ENCODE measurements around the gene TCP11L1. TPM values are rescaled to one million over a fixed set of nuclear protein-coding genes. Genes with fewer than 3 reads are reported as not detected.

TCP11L1 gene
- total and polyA plus RNA-seq, 9 of the 15 experiments (the other 6 are each of a cell fraction or from before 2014, with no cell fraction given) = 1.6 to 15.3 (median 5.4) TPM

- H3K36me3 ChIP-seq (ENCODE audit: control insufficient read depth, insufficient read depth, low read length) = peaks cover 9% of the 10 kb centered on the region; the same call in 2 of the 3 replicates
- POLR2A ChIA-PET = interaction anchor here (0.9 kb wide), 1 partner anchor 10 kb away, joined by 3 read pairs; no protein-coding TSS in a partner anchor
- H3K4me1 ChIP-seq (replicated peaks in 1 of 2; ENCODE audit: control insufficient read depth in 2 of 2, insufficient read depth in 2 of 2, low read length in 2 of 2) = no peaks in the 10 kb centered on the region
- DNase-seq (ENCODE audit: extremely low read depth in 1 of 4, low spot score in 3 of 4) = no peak
- H3K4me2 ChIP-seq (ENCODE audit: insufficient read depth, low read length) = no peak overlapping the region
- WGBS (ENCODE audit: insufficient coverage, low coverage, missing lambda C conversion rate) = 86% methylated on average over 1 of the region's 1 CpG
- H2AFZ ChIP-seq (ENCODE audit: low read depth, low read length) = no peak overlapping the region
- no peak for ATAC-seq
- BruUV-seq (replicated peaks) = no TSS peak
- no peaks in the 10 kb centered on the region for H4K20me1 ChIP-seq (replicated peaks; ENCODE audit: control insufficient read depth, insufficient read depth, low read length)
- no peak for FAIRE-seq
- no peaks in the 10 kb centered on the region for H3K79me2 ChIP-seq (ENCODE audit: control insufficient read depth, insufficient read depth, low read length)
- H3K27ac ChIP-seq (ENCODE audit: extremely low read depth, low read depth, low read length) = no peak overlapping the region
- CTCF ChIA-PET (ENCODE audit: low intra/inter-chr PET ratio) = no interaction called here
- in situ Hi-C loops (cut with MboI) (no loop called here), intact Hi-C loops (cut with micrococcal nuclease) (no loop called here)
- H3K9me3 ChIP-seq (replicated peaks; ENCODE audit: control insufficient read depth, insufficient read depth, low read depth, low read length) = no peaks in the 10 kb centered on the region
- no peak overlapping the region for H3K9ac ChIP-seq (ENCODE audit: insufficient read depth in 1 of 2, low read depth in 2 of 2, low read length in 2 of 2)
- H3K9me1 ChIP-seq (ENCODE audit: control insufficient read depth, insufficient read depth, low read length) = no peaks in the 10 kb centered on the region
- no peaks in the 10 kb centered on the region for H3K27me3 ChIP-seq (ENCODE audit: control insufficient read depth in 2 of 2, insufficient read depth in 2 of 2, low read length in 2 of 2)
- H3K4me3 ChIP-seq = no peak overlapping the region
- TF ChIP-seq RAD21 (CRISPR knock-in tag; conservative IDR thresholded peaks at IDR 0.05 in 1 of 2, IDR thresholded peaks at IDR 0.05 in 1 of 2) (no peak), RBM39 (optimal IDR thresholded peaks at IDR 0.05; ENCODE audit: low read depth, low read length) (no peak), GTF2B (IDR thresholded peaks at IDR 0.05; ENCODE audit: extremely low read depth, insufficient read length) (no peak), ZNF124 (CRISPR knock-in tag; IDR thresholded peaks at IDR 0.05) (no peak), CHD2 (IDR thresholded peaks at IDR 0.05; ENCODE audit: low read depth, low read length) (no peak), HIVEP1 (CRISPR knock-in tag; IDR thresholded peaks at IDR 0.05) (no peak), SAP30 (IDR thresholded peaks at IDR 0.05; ENCODE audit: borderline replicate concordance, insufficient read depth, low read depth, low read length, poor library complexity, severe bottlenecking) (no peak), ZZZ3 (IDR thresholded peaks at IDR 0.05) (no peak), MEF2D (tag; conservative IDR thresholded peaks at IDR 0.05; ENCODE audit: low read depth) (no peak), MCM3 (IDR thresholded peaks at IDR 0.05) (no peak), CHCHD3 (CRISPR knock-in tag; IDR thresholded peaks at IDR 0.05) (no peak), L3MBTL2 (IDR thresholded peaks at IDR 0.05) (no peak), PURB (CRISPR knock-in tag; IDR thresholded peaks at IDR 0.05; ENCODE audit: low read depth) (no peak), ARID1B (IDR thresholded peaks at IDR 0.05) (no peak), ZNF707 (CRISPR knock-in tag; conservative IDR thresholded peaks at IDR 0.05) (no peak)
- TF ChIP-seq, protein P1, sequence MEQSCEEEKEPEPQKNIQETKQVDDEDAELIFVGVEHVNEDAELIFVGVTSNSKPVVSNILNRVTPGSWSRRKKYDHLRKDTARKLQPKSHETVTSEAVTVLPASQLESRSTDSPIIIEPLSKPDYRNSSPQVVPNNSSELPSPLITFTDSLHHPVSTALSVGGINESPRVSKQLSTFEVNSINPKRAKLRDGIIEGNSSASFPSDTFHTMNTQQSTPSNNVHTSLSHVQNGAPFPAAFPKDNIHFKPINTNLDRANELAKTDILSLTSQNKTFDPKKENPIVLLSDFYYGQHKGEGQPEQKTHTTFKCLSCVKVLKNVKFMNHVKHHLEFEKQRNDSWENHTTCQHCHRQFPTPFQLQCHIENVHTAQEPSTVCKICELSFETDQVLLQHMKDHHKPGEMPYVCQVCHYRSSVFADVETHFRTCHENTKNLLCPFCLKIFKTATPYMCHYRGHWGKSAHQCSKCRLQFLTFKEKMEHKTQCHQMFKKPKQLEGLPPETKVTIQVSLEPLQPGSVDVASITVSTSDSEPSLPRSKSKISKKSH (CRISPR knock-in tag; IDR thresholded peaks at IDR 0.05) = no peak
- TF ChIP-seq, protein P2, sequence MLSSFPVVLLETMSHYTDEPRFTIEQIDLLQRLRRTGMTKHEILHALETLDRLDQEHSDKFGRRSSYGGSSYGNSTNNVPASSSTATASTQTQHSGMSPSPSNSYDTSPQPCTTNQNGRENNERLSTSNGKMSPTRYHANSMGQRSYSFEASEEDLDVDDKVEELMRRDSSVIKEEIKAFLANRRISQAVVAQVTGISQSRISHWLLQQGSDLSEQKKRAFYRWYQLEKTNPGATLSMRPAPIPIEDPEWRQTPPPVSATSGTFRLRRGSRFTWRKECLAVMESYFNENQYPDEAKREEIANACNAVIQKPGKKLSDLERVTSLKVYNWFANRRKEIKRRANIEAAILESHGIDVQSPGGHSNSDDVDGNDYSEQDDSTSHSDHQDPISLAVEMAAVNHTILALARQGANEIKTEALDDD (IDR thresholded peaks at IDR 0.05) = no peak
- TF ChIP-seq, protein P3, sequence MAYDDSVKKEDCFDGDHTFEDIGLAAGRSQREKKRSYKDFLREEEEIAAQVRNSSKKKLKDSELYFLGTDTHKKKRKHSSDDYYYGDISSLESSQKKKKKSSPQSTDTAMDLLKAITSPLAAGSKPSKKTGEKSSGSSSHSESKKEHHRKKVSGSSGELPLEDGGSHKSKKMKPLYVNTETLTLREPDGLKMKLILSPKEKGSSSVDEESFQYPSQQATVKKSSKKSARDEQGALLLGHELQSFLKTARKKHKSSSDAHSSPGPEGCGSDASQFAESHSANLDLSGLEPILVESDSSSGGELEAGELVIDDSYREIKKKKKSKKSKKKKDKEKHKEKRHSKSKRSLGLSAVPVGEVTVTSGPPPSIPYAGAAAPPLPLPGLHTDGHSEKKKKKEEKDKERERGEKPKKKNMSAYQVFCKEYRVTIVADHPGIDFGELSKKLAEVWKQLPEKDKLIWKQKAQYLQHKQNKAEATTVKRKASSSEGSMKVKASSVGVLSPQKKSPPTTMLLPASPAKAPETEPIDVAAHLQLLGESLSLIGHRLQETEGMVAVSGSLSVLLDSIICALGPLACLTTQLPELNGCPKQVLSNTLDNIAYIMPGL (CRISPR knock-in tag; IDR thresholded peaks at IDR 0.05) = no peak
Measured at GRCh38 chr11:33057284-33057683, 17.9 kb downstream of the TCP11L1 start.
